IPS-15b (cell line): ENCODE measurements around the gene E4F1.
"Not testable (repeated sequence)": the region's sequence is repeated elsewhere in the genome, so short reads cannot be mapped to it uniquely, and the experiment has no call there.

Experiments
- H3K27me3 ChIP-seq: one replicate; pipeline ENCODE4 v1.6.1; 2013; ENCODE audit warnings: low read length; ENCODE audit not compliant: control insufficient read depth, insufficient read depth
- H3K36me3 ChIP-seq: one replicate; pipeline ENCODE4 v1.6.1; 2013; ENCODE audit warnings: low read length; ENCODE audit not compliant: control insufficient read depth, insufficient read depth
- H3K4me1 ChIP-seq: one replicate; pipeline ENCODE4 v1.6.1; 2013; ENCODE audit warnings: mild to moderate bottlenecking, low read length; ENCODE audit not compliant: control insufficient read depth, insufficient read depth
- H3K4me3 ChIP-seq: one replicate; pipeline ENCODE4 v1.5.1; 2013; ENCODE audit warnings: low read depth, low read length
- H3K9ac ChIP-seq: one replicate; pipeline ENCODE4 v1.6.1; 2013; ENCODE audit warnings: low read depth, mild to moderate bottlenecking, low read length
- H3K9me3 ChIP-seq: one replicate; pipeline ENCODE4 v1.6.1; 2013; ENCODE audit warnings: mild to moderate bottlenecking, low read length; ENCODE audit not compliant: control insufficient read depth, insufficient read depth

E4F1 gene

DNA sequence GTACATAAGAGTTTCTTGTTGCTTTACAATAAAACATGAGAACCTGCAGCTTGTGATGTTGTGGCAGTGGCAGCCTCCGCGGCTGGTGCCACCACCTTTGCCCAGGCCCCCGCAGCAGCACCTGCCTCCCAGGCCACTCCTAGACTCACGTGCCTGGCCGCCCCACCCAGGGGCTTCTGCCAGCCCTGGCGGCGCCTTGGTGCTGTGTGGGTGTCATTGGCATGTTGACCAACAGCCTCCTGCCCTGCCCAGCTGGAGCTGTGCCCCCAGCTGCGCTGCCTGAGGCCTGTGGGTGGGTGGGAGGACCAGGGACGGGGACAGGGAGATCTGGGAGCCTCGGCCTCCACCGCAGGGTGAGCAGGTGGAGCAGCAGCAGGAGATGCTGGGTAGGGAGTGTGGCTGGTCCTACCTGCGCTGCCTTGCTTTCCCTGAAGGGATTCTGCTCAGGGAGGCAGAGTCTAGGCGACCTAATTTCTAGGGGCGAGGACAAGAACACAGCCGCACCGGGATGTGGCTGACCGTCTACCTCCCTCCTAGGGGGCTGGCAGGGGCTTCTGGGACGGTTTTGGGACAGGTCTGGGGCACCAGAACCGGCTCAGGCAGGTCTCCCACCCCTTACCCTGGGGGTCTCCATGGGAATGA is 12.4 kb downstream of the E4F1 start:
- peaks cover 45% of the 10 kb centered on the region for H3K36me3 ChIP-seq
- H3K9me3 ChIP-seq: no peaks in the 10 kb centered on the region
- H3K9ac ChIP-seq: no peak overlapping the region
- H3K4me1 ChIP-seq: no peaks in the 10 kb centered on the region
- peak overlapping the region; percentile 31 for H3K4me3 ChIP-seq
- peaks cover 3% of the 10 kb centered on the region for H3K27me3 ChIP-seq

- peaks cover 41% of the 10 kb centered on the region for H3K36me3 ChIP-seq
- H3K9me3 ChIP-seq: no peaks in the 10 kb centered on the region
- H3K9ac ChIP-seq: no peak within 1 kb of the TSS
- peaks cover 3% of the 10 kb centered on the region for H3K27me3 ChIP-seq
- peak within 1 kb of the TSS; percentile 31 for H3K4me3 ChIP-seq
- no peaks in the 10 kb centered on the region for H3K4me1 ChIP-seq
These were observed 13.1 kb downstream of the E4F1 start, which contains the start of gene DNASE1L2 for GRCh38 chr16:2236337-2237101. TSS of gene DNASE1L2 (plus strand) at chr16:2236444. CDS start at chr16:2236817, 373 bp downstream.

- Histone ChIP-seq H3K9ac (no peak overlapping the region), H3K9me3 (no peaks in the 10 kb centered on the region)
These were observed 13.7 kb downstream of the E4F1 start for GRCh38 chr16:2237102-2237482.

GRCh38 chr16:2237493-2238149 is 14.2 kb downstream of the E4F1 start:
- Histone ChIP-seq H3K4me3 (peak overlapping the region; percentile 46), H3K4me1 (no peaks in the 10 kb centered on the region), H3K36me3 (peaks cover 30% of the 10 kb centered on the region), H3K9me3 (no peaks in the 10 kb centered on the region), H3K27me3 (peaks cover 3% of the 10 kb centered on the region), H3K9ac (no peak overlapping the region)

More at GRCh38 chr16:2237102-2237482, 13.7 kb downstream of the E4F1 start:
- Histone ChIP-seq H3K36me3 (peaks cover 35% of the 10 kb centered on the region), H3K4me3 (peak overlapping the region; percentile 31), H3K4me1 (no peaks in the 10 kb centered on the region), H3K27me3 (peaks cover 3% of the 10 kb centered on the region)

DNA sequence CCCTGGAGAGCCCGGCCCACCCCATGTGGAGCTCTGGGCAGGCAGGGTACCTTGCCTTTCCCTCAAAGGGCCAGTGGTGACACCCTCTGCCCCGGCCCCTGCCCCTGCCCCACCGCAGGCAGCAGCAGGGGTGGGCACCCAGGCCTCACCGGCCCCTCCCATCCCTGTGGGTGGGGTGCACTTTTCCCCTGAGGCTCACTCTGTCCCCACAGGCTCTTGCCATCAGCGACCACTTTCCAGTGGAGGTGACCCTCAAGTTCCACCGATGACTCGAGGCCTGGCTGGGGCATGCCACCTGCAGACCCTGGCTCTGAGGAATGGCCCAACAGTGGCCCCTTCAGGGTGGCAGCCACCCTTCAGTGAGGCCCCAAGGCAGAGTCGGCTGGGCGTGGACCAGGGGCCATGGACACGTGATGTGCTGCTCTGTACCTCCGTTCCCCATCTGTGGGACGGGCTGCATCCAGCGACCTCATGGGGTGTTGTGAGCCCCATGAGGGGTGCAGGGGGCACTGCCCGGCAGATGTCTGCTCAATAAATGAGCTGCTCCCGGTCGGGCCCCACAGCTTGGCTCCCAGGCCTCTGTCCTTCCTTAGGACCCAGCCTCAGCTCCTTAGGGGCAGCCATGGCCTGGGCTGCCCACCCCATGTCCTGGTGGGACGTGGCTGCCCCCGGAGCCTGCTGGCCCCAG is 14.9 kb downstream of the E4F1 start:
- no peaks in the 10 kb centered on the region for H3K4me1 ChIP-seq
- H3K27me3 ChIP-seq: peaks cover 3% of the 10 kb centered on the region
- peak overlapping the region; percentile 46 for H3K4me3 ChIP-seq
- no peaks in the 10 kb centered on the region for H3K9me3 ChIP-seq
- no peak overlapping the region for H3K9ac ChIP-seq
- peaks cover 31% of the 10 kb centered on the region for H3K36me3 ChIP-seq

DNA sequence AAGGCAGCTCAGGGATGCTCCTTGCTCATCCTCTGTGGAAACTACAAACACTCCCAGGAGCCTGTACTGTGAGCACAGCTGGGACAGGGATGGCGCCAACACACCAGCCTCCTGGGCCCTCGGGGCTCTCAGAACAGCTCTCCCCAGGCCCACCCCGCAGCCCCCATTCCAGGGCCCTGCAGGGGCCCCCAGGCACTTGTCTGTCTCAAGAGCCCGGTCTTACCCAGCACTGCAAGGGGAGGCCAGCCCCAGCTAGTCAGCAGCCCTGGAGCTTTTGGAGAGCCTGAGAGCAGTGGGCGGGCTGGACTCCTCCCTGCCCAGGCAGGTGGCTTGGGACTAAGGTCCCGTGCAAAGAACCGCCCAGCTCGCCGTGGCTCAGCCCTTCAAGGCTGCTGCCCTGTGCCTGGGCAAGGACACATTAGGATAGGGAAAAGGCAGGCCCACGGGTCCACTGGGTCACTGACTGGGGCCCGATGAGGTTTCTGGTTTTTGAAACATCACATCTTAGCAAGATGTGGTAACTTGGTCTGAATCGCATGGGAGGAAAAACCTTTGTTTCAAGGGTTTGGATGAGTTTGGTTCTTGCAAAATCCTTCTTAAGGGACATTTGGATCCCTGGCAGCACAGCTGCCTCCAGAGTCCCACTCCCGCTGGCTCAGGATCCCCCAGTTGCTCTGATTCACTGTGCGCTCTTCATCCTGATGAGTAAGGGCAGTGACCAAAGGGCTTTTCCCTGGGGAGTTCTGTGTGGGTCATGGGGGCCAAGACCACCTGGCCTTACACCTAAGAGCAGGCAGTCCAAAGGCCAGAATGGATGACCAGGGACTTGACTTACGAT is 15.7 kb downstream of the E4F1 start:
- peaks cover 3% of the 10 kb centered on the region for H3K27me3 ChIP-seq
- no peak overlapping the region for H3K9ac ChIP-seq
- H3K36me3 ChIP-seq: peaks cover 32% of the 10 kb centered on the region
- no peaks in the 10 kb centered on the region for H3K4me1 ChIP-seq
- H3K9me3 ChIP-seq: no peaks in the 10 kb centered on the region
- H3K4me3 ChIP-seq: no peak overlapping the region

DNA sequence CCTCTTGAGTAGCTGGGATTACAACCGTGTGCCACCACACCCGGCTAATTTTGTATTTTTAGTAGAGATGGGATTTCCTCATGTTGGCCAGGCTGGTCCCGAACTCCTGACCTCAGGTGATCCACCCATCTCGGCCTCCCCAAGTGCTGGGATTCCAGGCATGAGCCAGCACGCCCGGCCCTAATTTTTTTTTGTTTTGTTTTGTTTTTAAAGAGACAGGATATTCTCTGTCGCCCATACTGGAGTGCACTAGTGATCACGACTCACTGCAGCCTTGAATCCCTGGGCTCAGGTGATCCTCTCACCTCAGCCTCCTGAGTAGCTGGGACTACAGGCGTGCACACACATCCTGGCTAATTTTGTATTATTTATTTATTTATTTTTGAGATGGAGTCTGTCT is 16.9 kb downstream of the E4F1 start:
- not testable (repeated sequence) for H3K4me1 ChIP-seq, H3K4me3 ChIP-seq, H3K9me3 ChIP-seq, H3K9ac ChIP-seq, H3K27me3 ChIP-seq
- H3K36me3 ChIP-seq: peaks cover 34% of the 10 kb centered on the region

DNA sequence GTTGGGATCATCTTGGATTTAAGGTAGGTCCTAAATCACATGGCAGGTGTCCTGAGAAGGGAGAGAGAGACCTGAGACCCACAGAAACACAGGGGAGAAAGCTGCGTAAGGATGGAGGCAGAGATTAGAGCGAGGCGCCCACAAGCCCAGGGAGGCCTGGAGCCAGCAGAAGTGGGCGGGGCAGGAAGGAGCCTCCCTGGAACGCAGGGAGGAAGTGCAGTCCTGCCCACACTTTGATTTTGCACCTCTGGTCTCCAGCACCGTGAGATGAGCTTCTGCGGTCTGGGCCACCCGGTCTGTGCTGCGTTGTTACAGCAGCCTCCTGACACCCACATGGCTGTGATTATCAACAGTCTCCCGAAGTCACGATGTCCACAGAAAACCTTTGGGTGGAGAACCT is 19.2 kb downstream of the E4F1 start:
- H3K4me1 ChIP-seq: no peaks in the 10 kb centered on the region
- H3K36me3 ChIP-seq: peaks cover 38% of the 10 kb centered on the region
- no peaks in the 10 kb centered on the region for H3K9me3 ChIP-seq
- peaks cover under 1% of the 10 kb centered on the region for H3K27me3 ChIP-seq
- no peak overlapping the region for H3K9ac ChIP-seq
- no peak overlapping the region for H3K4me3 ChIP-seq

DNA sequence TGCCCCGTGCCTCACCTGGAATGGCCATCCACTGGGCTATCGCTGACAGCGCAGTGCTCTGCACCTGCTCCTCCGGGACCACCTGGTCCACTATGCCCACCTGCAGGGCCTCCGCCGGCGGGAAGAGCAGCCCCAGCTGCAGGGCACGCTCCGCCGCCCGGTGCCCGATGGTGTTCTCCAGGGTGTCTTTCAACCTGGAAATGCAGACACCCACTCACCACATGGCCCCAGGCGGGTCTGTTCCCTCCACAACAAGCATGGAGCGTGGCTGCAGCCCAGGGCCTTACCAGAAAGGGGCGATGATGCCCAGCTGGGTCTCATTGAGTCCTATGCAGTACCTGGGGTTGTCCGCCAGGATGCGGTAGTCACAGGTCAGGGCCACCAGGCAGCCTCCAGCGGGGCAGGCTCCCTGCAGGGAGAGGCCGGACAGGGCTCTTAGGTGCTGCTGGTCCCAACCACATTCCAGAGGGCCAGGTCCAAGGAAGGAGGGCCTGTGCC is 19.7 kb downstream of the E4F1 start:
- Histone ChIP-seq H3K9ac (no peak overlapping the region), H3K4me1 (no peaks in the 10 kb centered on the region), H3K9me3 (no peaks in the 10 kb centered on the region), H3K4me3 (no peak overlapping the region), H3K27me3 (no peaks in the 10 kb centered on the region), H3K36me3 (peaks cover 38% of the 10 kb centered on the region)

GRCh38 chr16:2243781-2244180 is 20.4 kb downstream of the E4F1 start:
- no peak overlapping the region for H3K4me3 ChIP-seq
- no peaks in the 10 kb centered on the region for H3K4me1 ChIP-seq
- H3K9me3 ChIP-seq: no peaks in the 10 kb centered on the region
- H3K36me3 ChIP-seq: peaks cover 38% of the 10 kb centered on the region
- H3K27me3 ChIP-seq: no peaks in the 10 kb centered on the region
- H3K9ac ChIP-seq: no peak overlapping the region

- no peaks in the 10 kb centered on the region for H3K9me3 ChIP-seq
- no peak overlapping the region for H3K4me3 ChIP-seq
- H3K27me3 ChIP-seq: no peaks in the 10 kb centered on the region
- peaks cover 41% of the 10 kb centered on the region for H3K36me3 ChIP-seq
- H3K4me1 ChIP-seq: no peaks in the 10 kb centered on the region
- H3K9ac ChIP-seq: no peak overlapping the region
These were observed 20.9 kb downstream of the E4F1 start for GRCh38 chr16:2244301-2244700.
